ENCODE measurements around the gene ALPK3.

Gene ALPK3

DNA sequence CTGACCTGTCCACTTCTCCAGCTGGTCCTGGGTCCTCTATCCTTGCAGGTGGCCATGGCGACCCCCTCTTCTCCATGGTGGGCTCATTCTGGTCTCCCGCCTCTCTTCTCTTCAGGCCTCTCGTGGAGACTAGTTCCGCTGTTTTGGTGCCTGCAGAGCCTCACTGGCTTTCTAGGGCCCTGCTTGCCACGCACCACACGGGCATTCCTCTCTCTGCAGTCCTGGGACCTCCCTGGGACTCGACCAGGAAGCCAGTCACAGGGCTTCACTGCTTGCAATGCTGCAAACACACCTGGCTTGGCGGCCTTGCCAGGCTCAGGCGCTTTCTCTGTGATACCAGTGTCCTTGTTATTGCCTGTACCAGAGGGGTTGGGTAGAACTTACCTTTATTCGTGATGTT is 76.5 kb downstream of the ALPK3 start:
- Histone ChIP-seq H3K36me3 (replicated peaks; ENCODE audit: low read depth, low read length) (no peaks in the 10 kb centered on the region), H3K79me2 (ENCODE audit: low read length) (no peaks in the 10 kb centered on the region), H3K27me3 (ENCODE audit: low read depth, low read length) (peaks cover 14% of the 10 kb centered on the region; the same call in 1 of the 2 replicates), H3K27ac (ENCODE audit: low read length) (no peak overlapping the region), H3K4me1 (ENCODE audit: low read length) (no peaks in the 10 kb centered on the region), H2AFZ (ENCODE audit: low read depth, low read length) (no peak overlapping the region), H3K4me2 (ENCODE audit: low read length) (no peak overlapping the region), H3K9me3 (ENCODE audit: insufficient read depth, low read length) (no peaks in the 10 kb centered on the region), H4K20me1 (ENCODE audit: insufficient read depth, low read length) (no peaks in the 10 kb centered on the region), H3K9ac (ENCODE audit: low read length) (no peak overlapping the region), H3K4me3 (ENCODE audit: low read length) (no peak overlapping the region)
- no peak for TF ChIP-seq EZH2phosphoT487 (IDR thresholded peaks at IDR 0.05; ENCODE audit: low read depth)
- TF ChIP-seq, protein P1, sequence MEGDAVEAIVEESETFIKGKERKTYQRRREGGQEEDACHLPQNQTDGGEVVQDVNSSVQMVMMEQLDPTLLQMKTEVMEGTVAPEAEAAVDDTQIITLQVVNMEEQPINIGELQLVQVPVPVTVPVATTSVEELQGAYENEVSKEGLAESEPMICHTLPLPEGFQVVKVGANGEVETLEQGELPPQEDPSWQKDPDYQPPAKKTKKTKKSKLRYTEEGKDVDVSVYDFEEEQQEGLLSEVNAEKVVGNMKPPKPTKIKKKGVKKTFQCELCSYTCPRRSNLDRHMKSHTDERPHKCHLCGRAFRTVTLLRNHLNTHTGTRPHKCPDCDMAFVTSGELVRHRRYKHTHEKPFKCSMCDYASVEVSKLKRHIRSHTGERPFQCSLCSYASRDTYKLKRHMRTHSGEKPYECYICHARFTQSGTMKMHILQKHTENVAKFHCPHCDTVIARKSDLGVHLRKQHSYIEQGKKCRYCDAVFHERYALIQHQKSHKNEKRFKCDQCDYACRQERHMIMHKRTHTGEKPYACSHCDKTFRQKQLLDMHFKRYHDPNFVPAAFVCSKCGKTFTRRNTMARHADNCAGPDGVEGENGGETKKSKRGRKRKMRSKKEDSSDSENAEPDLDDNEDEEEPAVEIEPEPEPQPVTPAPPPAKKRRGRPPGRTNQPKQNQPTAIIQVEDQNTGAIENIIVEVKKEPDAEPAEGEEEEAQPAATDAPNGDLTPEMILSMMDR (IDR thresholded peaks at IDR 0.05; ENCODE audit: low read depth, low read length), result no peak

DNA sequence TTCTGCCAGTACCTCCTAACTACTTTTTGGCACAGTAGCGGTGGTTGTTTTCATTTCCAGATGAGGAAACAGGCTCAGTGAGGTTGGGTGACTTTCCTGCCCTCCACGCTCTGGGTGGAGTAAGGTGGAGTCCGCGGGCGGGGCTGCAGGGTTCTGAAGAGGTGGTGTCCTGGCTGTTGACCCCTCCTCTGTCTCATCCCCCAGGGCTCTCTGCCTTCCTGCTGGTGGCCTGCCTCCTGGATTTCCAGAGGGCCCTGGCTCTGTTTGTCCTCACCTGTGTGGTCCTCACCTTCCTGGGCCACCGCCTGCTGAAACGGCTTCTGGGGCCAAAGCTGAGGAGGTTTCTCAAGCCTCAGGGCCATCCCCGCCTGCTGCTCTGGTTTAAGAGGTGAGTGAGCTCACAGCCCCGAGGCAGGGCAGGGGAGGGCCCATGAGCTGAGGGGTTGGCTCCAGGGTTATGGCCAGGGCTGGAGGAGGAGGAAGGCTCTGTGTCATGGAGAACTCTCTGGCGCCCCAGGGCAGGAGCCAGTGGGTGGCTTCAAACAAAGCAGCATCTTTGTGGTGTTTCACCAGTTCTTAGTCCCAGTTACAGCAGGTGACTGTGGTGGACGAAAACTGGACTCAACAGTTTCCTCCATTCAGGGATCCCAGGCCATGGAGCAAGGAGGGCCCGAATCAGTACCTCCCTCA is 77.7 kb downstream of the ALPK3 start:
- H3K27me3 ChIP-seq (ENCODE audit: low read depth, low read length), result peaks cover 22% of the 10 kb centered on the region; the same call in 1 of the 2 replicates
- H3K27ac ChIP-seq (ENCODE audit: low read length), result no peak overlapping the region
- H2AFZ ChIP-seq (ENCODE audit: low read depth, low read length), result no peak overlapping the region
- no peaks in the 10 kb centered on the region for H3K36me3 ChIP-seq (replicated peaks; ENCODE audit: low read depth, low read length)
- TF ChIP-seq, protein P1 (IDR thresholded peaks at IDR 0.05; ENCODE audit: low read depth, low read length), result no peak
- TF ChIP-seq EZH2phosphoT487 (IDR thresholded peaks at IDR 0.05; ENCODE audit: low read depth), result no peak
- no peak overlapping the region for H3K4me3 ChIP-seq (ENCODE audit: low read length)
- H3K4me1 ChIP-seq (ENCODE audit: low read length), result no peaks in the 10 kb centered on the region
- no peak overlapping the region for H3K9ac ChIP-seq (ENCODE audit: low read length)
- H3K4me2 ChIP-seq (ENCODE audit: low read length), result no peak overlapping the region
- no peaks in the 10 kb centered on the region for H3K9me3 ChIP-seq (ENCODE audit: insufficient read depth, low read length)
- no peaks in the 10 kb centered on the region for H3K79me2 ChIP-seq (ENCODE audit: low read length)
- no peaks in the 10 kb centered on the region for H4K20me1 ChIP-seq (ENCODE audit: insufficient read depth, low read length)

DNA sequence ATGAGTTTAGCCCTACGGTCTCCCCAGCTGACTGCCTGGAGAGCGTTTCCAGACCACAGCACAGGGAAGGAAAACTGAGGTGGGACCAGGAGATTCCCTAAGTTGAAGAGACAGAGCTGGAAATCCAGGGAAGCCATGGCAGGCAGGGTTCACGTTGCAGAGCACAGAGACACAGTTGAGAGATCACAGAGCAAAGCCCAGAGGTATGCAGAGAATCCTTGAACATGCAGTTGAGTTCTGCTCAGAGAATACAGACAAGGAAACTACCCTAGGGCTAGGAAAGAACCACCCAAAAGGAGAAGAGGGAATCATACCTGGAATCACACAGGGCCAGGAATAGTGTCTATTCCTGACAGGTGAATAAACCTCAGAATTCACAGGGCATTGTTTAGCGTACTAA is 81.6 kb downstream of the ALPK3 start:
- Histone ChIP-seq H3K4me2 (ENCODE audit: low read length) (no peak overlapping the region), H3K9me3 (ENCODE audit: insufficient read depth, low read length) (0 out of 2 replicates have a peak, but pooled peaks cover 3% of the 10 kb centered on the region), H2AFZ (ENCODE audit: low read depth, low read length) (no peak overlapping the region), H3K9ac (ENCODE audit: low read length) (no peak overlapping the region), H3K4me3 (ENCODE audit: low read length) (no peak overlapping the region), H3K4me1 (ENCODE audit: low read length) (no peaks in the 10 kb centered on the region), H3K79me2 (ENCODE audit: low read length) (no peaks in the 10 kb centered on the region), H3K27me3 (ENCODE audit: low read depth, low read length) (peaks cover 21% of the 10 kb centered on the region; the same call in 1 of the 2 replicates), H3K27ac (ENCODE audit: low read length) (no peak overlapping the region), H3K36me3 (replicated peaks; ENCODE audit: low read depth, low read length) (no peaks in the 10 kb centered on the region), H4K20me1 (ENCODE audit: insufficient read depth, low read length) (no peaks in the 10 kb centered on the region)
- TF ChIP-seq EZH2phosphoT487 (IDR thresholded peaks at IDR 0.05; ENCODE audit: low read depth), result no peak

DNA sequence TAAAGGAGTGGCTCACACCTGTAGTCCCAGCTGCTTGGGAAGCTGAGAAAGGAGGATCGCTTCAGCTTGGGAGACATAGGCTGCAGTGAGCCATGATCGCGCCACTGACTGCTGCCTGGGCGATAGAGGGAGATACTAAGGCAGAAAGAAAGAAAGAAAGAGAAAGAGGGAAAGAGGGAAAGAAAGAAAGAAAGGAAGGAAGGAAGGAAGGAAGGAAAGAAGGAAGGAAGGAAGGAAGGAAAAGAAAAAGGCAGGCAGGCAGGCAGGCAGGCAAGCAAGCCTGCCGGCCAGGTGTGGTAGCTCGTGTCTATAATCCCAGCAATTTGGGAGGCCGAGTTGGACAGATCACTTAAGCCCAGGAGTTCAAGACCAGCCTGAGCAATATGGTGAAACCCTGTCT is 82.6 kb downstream of the ALPK3 start:
- Histone ChIP-seq H3K9me3 (ENCODE audit: insufficient read depth, low read length) (0 out of 2 replicates have a peak, but pooled peaks cover 3% of the 10 kb centered on the region), H4K20me1 (ENCODE audit: insufficient read depth, low read length) (no peaks in the 10 kb centered on the region), H3K27ac (ENCODE audit: low read length) (no peak overlapping the region), H3K27me3 (ENCODE audit: low read depth, low read length) (peaks cover 21% of the 10 kb centered on the region; the same call in 1 of the 2 replicates), H3K4me2 (ENCODE audit: low read length) (no peak overlapping the region), H3K4me3 (ENCODE audit: low read length) (no peak overlapping the region), H3K9ac (ENCODE audit: low read length) (no peak overlapping the region), H3K4me1 (ENCODE audit: low read length) (no peaks in the 10 kb centered on the region), H3K79me2 (ENCODE audit: low read length) (no peaks in the 10 kb centered on the region), H3K36me3 (replicated peaks; ENCODE audit: low read depth, low read length) (no peaks in the 10 kb centered on the region), H2AFZ (ENCODE audit: low read depth, low read length) (no peak overlapping the region)
- TF ChIP-seq, protein P1 (IDR thresholded peaks at IDR 0.05; ENCODE audit: low read depth, low read length), result no peak
- no peak for TF ChIP-seq EZH2phosphoT487 (IDR thresholded peaks at IDR 0.05; ENCODE audit: low read depth)
